ENCODE results near the gene POLG2. TPM values are rescaled to one million over a fixed set of nuclear protein-coding genes. Genes with fewer than 3 reads are reported as not detected.

Gene POLG2
- total RNA-seq, 1 experiment from 2014 or later: 51.5 TPM

GRCh38 chr17:64455993-64456885 is 40.6 kb downstream of the POLG2 start:
- H2AFZ ChIP-seq (ENCODE audit: low read depth, low read length, poor library complexity, severe bottlenecking): no peak overlapping the region
- H3K27me3 ChIP-seq (ENCODE audit: insufficient read depth, low read length): no peaks in the 10 kb centered on the region
- ChIA-PET POLR2A (no interaction called here), CTCF (interaction anchor here (0.7 to 0.8 kb wide), 2 partner anchors 35 to 36 kb away, joined by 3 read pairs; no protein-coding TSS in a partner anchor), RAD21 (ENCODE audit: low non-redundant PET in 1 of 2, low total read pairs in 2 of 2, uncharacterized antibody in 2 of 2, unreplicated experiment in 2 of 2) (no interaction called here)
- H3K9me3 ChIP-seq (ENCODE audit: control insufficient read depth in 1 of 2, insufficient read depth in 1 of 2, low read depth in 1 of 2, low read length in 2 of 2): no peaks in the 10 kb centered on the region
- intact Hi-C loops (cut with micrococcal nuclease): no loop called here
- H3K36me3 ChIP-seq (ENCODE audit: control insufficient read depth in 1 of 2, insufficient read depth in 2 of 2, low read length in 2 of 2): no peaks in the 10 kb centered on the region
- peaks cover 7 to 32% of the 10 kb centered on the region in 2 experiments for H3K4me1 ChIP-seq (ENCODE audit: control insufficient read depth in 1 of 2, insufficient read depth in 2 of 2, low read length in 2 of 2)
- BruUV-seq (replicated peaks): no TSS peak
- DNase-seq (ENCODE audit: low read depth, low spot score) (no peak), ATAC-seq (no peak)
- TF ChIP-seq ZNF274 (IDR thresholded peaks at IDR 0.05; ENCODE audit: low read depth, low read length) (no peak), EZH2phosphoT487 (IDR thresholded peaks at IDR 0.05; ENCODE audit: borderline replicate concordance) (no peak), FOSL1 (IDR thresholded peaks at IDR 0.05; ENCODE audit: low read depth) (no peak), ELF1 (IDR thresholded peaks at IDR 0.05; ENCODE audit: borderline replicate concordance, low read depth) (no peak), POLR2A (IDR thresholded peaks at IDR 0.05; ENCODE audit: borderline replicate concordance, extremely low read depth, insufficient read depth, insufficient read length) (no peak), ZFX (IDR thresholded peaks at IDR 0.05) (no peak), EGR1 (IDR thresholded peaks at IDR 0.05; ENCODE audit: low read depth) (no peak), JUND (IDR thresholded peaks at IDR 0.05) (no peak), SIN3A (IDR thresholded peaks at IDR 0.05; ENCODE audit: low read depth) (no peak)
- TF ChIP-seq, protein P1, sequence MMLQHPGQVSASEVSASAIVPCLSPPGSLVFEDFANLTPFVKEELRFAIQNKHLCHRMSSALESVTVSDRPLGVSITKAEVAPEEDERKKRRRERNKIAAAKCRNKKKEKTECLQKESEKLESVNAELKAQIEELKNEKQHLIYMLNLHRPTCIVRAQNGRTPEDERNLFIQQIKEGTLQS (IDR thresholded peaks at IDR 0.05): no peak
- no peak overlapping the region for H3K9ac ChIP-seq (ENCODE audit: low read length)
- no peaks in the 10 kb centered on the region for H3K9me2 ChIP-seq (ENCODE audit: insufficient read depth)
- no peak overlapping the region for H3K27ac ChIP-seq (ENCODE audit: low read depth, low read length)
- H3K4me3 ChIP-seq (replicated peaks in 1 of 2; ENCODE audit: low read depth in 1 of 2, low read length in 2 of 2): no peak overlapping the region
- no peak overlapping the region for H3K4me2 ChIP-seq (ENCODE audit: low read length)
- no peaks in the 10 kb centered on the region for H3K79me2 ChIP-seq (ENCODE audit: insufficient read depth, low read length)
- H4K20me1 ChIP-seq (ENCODE audit: insufficient read depth): no peaks in the 10 kb centered on the region

DNA sequence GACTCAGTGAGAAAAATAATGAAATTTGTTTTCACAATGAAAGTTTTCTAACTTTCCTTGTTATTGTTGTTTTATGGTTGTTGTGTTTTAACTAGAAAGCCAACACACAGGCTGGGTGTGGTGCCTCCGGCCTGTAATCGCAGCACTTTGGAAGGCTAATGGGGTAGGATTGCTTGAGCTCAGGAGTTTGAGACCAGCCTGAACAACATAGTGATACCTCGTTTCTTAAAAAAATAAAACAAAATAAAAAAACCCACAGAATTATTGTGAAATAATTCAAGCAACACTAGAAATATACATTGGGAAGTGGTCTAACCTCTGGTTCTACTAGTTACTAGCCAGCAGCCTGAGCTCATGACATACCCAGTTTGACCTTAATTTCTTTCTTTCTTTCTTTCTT is 47.3 kb downstream of the POLG2 start:
- BruUV-seq (replicated peaks): no TSS peak
- intact Hi-C loops (cut with micrococcal nuclease): no loop called here
- Histone ChIP-seq H3K9ac (ENCODE audit: low read length) (peak overlapping the region; percentile 32), H4K20me1 (ENCODE audit: insufficient read depth) (no peaks in the 10 kb centered on the region), H3K9me3 (ENCODE audit: control insufficient read depth in 1 of 2, insufficient read depth in 1 of 2, low read depth in 1 of 2, low read length in 2 of 2) (no peaks in the 10 kb centered on the region), H3K4me3 (replicated peaks in 1 of 2; ENCODE audit: low read depth in 1 of 2, low read length in 2 of 2) (peak overlapping the region in 1 of 2 experiments; percentile 24; a peak in 2 of 4 replicates), H3K4me2 (ENCODE audit: low read length) (peak overlapping the region; percentile 74), H3K9me2 (ENCODE audit: insufficient read depth) (no peaks in the 10 kb centered on the region), H3K27ac (ENCODE audit: low read depth, low read length) (no peak overlapping the region), H3K27me3 (ENCODE audit: insufficient read depth, low read length) (no peaks in the 10 kb centered on the region), H3K36me3 (ENCODE audit: control insufficient read depth in 1 of 2, insufficient read depth in 2 of 2, low read length in 2 of 2) (no peaks in the 10 kb centered on the region), H3K79me2 (ENCODE audit: insufficient read depth, low read length) (no peaks in the 10 kb centered on the region), H2AFZ (ENCODE audit: low read depth, low read length, poor library complexity, severe bottlenecking) (peak overlapping the region; percentile 98), H3K4me1 (ENCODE audit: control insufficient read depth in 1 of 2, insufficient read depth in 2 of 2, low read length in 2 of 2) (peaks cover 8 to 21% of the 10 kb centered on the region in 2 experiments)
- ChIA-PET RAD21 (ENCODE audit: low non-redundant PET in 1 of 2, low total read pairs in 2 of 2, uncharacterized antibody in 2 of 2, unreplicated experiment in 2 of 2) (no interaction called here), CTCF (no interaction called here), POLR2A (no interaction called here)
- ATAC-seq (no peak), DNase-seq (ENCODE audit: low read depth, low spot score) (no peak)
- TF ChIP-seq, protein P1 (IDR thresholded peaks at IDR 0.05): no peak
- TF ChIP-seq ELF1 (IDR thresholded peaks at IDR 0.05; ENCODE audit: borderline replicate concordance, low read depth) (no peak), FOSL1 (IDR thresholded peaks at IDR 0.05; ENCODE audit: low read depth) (no peak)
- TF ChIP-seq, protein P2, sequence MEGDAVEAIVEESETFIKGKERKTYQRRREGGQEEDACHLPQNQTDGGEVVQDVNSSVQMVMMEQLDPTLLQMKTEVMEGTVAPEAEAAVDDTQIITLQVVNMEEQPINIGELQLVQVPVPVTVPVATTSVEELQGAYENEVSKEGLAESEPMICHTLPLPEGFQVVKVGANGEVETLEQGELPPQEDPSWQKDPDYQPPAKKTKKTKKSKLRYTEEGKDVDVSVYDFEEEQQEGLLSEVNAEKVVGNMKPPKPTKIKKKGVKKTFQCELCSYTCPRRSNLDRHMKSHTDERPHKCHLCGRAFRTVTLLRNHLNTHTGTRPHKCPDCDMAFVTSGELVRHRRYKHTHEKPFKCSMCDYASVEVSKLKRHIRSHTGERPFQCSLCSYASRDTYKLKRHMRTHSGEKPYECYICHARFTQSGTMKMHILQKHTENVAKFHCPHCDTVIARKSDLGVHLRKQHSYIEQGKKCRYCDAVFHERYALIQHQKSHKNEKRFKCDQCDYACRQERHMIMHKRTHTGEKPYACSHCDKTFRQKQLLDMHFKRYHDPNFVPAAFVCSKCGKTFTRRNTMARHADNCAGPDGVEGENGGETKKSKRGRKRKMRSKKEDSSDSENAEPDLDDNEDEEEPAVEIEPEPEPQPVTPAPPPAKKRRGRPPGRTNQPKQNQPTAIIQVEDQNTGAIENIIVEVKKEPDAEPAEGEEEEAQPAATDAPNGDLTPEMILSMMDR (IDR thresholded peaks at IDR 0.05 in 2 of 3, conservative IDR thresholded peaks at IDR 0.05 in 1 of 3; ENCODE audit: borderline replicate concordance in 1 of 3, insufficient read depth in 1 of 3, low read depth in 2 of 3, low read length in 2 of 3): no peak
